ENCODE data around the gene GOLGA1.
"Not testable (repeated sequence)": the region's sequence is repeated elsewhere in the genome, so short reads cannot be mapped to it uniquely, and the experiment has no call there.

GRCh38 chr9:124838132-124838531, 102.8 kb downstream of the GOLGA1 start:
- not testable (repeated sequence) for TF ChIP-seq CTCF, POLR2A (IDR thresholded peaks at IDR 0.05)
